ENCODE data around the gene TANGO2. TPM values are rescaled to one million over a fixed set of nuclear protein-coding genes. Genes with fewer than 3 reads are reported as not detected.

Gene TANGO2
- total and polyA plus RNA-seq, 9 of the 15 experiments (the other 6 are each of a cell fraction or from before 2014, with no cell fraction given), result 15.5 to 94.9 (median 70.1) TPM

DNA sequence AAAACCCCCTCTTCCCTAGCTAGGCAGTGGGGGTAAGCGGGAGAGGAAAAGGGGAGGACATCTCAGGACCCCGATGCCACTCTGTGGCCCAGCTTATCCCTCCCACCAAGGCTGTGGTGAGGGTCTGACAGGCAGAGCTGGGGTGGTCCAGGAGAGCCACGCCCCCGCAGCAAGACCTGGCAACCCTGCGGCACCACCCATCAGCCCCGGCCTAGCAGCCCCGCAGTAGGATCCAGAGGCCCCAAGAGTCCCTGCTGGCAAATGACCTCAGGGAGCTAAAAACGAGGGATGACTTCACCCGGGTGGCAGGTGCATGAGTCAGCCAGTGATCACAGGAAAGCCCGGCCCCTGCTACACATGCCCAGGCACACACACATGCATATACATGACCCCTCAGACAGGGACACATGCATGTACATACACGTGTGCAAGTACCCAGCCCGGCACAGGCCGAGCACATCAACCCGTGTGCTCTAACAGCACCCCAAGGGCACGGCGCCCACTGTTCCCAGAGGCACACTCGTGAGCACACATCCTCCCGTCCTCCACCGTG, 36.6 kb upstream of the TANGO2 start (continued):
- TF ChIP-seq, protein P1, sequence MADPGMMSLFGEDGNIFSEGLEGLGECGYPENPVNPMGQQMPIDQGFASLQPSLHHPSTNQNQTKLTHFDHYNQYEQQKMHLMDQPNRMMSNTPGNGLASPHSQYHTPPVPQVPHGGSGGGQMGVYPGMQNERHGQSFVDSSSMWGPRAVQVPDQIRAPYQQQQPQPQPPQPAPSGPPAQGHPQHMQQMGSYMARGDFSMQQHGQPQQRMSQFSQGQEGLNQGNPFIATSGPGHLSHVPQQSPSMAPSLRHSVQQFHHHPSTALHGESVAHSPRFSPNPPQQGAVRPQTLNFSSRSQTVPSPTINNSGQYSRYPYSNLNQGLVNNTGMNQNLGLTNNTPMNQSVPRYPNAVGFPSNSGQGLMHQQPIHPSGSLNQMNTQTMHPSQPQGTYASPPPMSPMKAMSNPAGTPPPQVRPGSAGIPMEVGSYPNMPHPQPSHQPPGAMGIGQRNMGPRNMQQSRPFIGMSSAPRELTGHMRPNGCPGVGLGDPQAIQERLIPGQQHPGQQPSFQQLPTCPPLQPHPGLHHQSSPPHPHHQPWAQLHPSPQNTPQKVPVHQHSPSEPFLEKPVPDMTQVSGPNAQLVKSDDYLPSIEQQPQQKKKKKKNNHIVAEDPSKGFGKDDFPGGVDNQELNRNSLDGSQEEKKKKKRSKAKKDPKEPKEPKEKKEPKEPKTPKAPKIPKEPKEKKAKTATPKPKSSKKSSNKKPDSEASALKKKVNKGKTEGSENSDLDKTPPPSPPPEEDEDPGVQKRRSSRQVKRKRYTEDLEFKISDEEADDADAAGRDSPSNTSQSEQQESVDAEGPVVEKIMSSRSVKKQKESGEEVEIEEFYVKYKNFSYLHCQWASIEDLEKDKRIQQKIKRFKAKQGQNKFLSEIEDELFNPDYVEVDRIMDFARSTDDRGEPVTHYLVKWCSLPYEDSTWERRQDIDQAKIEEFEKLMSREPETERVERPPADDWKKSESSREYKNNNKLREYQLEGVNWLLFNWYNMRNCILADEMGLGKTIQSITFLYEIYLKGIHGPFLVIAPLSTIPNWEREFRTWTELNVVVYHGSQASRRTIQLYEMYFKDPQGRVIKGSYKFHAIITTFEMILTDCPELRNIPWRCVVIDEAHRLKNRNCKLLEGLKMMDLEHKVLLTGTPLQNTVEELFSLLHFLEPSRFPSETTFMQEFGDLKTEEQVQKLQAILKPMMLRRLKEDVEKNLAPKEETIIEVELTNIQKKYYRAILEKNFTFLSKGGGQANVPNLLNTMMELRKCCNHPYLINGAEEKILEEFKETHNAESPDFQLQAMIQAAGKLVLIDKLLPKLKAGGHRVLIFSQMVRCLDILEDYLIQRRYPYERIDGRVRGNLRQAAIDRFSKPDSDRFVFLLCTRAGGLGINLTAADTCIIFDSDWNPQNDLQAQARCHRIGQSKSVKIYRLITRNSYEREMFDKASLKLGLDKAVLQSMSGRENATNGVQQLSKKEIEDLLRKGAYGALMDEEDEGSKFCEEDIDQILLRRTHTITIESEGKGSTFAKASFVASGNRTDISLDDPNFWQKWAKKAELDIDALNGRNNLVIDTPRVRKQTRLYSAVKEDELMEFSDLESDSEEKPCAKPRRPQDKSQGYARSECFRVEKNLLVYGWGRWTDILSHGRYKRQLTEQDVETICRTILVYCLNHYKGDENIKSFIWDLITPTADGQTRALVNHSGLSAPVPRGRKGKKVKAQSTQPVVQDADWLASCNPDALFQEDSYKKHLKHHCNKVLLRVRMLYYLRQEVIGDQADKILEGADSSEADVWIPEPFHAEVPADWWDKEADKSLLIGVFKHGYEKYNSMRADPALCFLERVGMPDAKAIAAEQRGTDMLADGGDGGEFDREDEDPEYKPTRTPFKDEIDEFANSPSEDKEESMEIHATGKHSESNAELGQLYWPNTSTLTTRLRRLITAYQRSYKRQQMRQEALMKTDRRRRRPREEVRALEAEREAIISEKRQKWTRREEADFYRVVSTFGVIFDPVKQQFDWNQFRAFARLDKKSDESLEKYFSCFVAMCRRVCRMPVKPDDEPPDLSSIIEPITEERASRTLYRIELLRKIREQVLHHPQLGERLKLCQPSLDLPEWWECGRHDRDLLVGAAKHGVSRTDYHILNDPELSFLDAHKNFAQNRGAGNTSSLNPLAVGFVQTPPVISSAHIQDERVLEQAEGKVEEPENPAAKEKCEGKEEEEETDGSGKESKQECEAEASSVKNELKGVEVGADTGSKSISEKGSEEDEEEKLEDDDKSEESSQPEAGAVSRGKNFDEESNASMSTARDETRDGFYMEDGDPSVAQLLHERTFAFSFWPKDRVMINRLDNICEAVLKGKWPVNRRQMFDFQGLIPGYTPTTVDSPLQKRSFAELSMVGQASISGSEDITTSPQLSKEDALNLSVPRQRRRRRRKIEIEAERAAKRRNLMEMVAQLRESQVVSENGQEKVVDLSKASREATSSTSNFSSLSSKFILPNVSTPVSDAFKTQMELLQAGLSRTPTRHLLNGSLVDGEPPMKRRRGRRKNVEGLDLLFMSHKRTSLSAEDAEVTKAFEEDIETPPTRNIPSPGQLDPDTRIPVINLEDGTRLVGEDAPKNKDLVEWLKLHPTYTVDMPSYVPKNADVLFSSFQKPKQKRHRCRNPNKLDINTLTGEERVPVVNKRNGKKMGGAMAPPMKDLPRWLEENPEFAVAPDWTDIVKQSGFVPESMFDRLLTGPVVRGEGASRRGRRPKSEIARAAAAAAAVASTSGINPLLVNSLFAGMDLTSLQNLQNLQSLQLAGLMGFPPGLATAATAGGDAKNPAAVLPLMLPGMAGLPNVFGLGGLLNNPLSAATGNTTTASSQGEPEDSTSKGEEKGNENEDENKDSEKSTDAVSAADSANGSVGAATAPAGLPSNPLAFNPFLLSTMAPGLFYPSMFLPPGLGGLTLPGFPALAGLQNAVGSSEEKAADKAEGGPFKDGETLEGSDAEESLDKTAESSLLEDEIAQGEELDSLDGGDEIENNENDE (IDR thresholded peaks at IDR 0.05; ENCODE audit: low read depth, low read length), result no peak
- TF ChIP-seq SMARCE1 (IDR thresholded peaks at IDR 0.05) (peak; percentile 69), CAMTA2 (CRISPR knock-in tag; conservative IDR thresholded peaks at IDR 0.05) (no peak), NCOA4 (IDR thresholded peaks at IDR 0.05; ENCODE audit: partially characterized antibody) (no peak), ARID2 (IDR thresholded peaks at IDR 0.05) (peak; percentile 75; the same call in 1 of the 2 replicates), ATF1 (CRISPR knock-in tag; IDR thresholded peaks at IDR 0.05) (no peak), ATF1 (tag; IDR thresholded peaks at IDR 0.05) (0 out of 2 replicates have a peak, but pooled peaks have one; percentile 7), COPS2 (conservative IDR thresholded peaks at IDR 0.05) (no peak), BDP1 (IDR thresholded peaks at IDR 0.05; ENCODE audit: insufficient read depth, insufficient read length) (no peak), ZBTB17 (CRISPR knock-in tag; IDR thresholded peaks at IDR 0.05) (0 out of 2 replicates have a peak, but pooled peaks have one; percentile 56), ZNF785 (CRISPR knock-in tag; IDR thresholded peaks at IDR 0.05) (no peak)
- TF ChIP-seq, protein P2, sequence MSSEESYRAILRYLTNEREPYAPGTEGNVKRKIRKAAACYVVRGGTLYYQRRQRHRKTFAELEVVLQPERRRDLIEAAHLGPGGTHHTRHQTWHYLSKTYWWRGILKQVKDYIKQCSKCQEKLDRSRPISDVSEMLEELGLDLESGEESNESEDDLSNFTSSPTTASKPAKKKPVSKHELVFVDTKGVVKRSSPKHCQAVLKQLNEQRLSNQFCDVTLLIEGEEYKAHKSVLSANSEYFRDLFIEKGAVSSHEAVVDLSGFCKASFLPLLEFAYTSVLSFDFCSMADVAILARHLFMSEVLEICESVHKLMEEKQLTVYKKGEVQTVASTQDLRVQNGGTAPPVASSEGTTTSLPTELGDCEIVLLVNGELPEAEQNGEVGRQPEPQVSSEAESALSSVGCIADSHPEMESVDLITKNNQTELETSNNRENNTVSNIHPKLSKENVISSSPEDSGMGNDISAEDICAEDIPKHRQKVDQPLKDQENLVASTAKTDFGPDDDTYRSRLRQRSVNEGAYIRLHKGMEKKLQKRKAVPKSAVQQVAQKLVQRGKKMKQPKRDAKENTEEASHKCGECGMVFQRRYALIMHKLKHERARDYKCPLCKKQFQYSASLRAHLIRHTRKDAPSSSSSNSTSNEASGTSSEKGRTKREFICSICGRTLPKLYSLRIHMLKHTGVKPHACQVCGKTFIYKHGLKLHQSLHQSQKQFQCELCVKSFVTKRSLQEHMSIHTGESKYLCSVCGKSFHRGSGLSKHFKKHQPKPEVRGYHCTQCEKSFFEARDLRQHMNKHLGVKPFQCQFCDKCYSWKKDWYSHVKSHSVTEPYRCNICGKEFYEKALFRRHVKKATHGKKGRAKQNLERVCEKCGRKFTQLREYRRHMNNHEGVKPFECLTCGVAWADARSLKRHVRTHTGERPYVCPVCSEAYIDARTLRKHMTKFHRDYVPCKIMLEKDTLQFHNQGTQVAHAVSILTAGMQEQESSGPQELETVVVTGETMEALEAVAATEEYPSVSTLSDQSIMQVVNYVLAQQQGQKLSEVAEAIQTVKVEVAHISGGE (CRISPR knock-in tag; IDR thresholded peaks at IDR 0.05), result peak in 1 of 3 experiments; percentile 15; a peak in 1 of 6 replicates

All from K562 (cell line).